Measurements from ENCODE around the gene ZFP36.

ZFP36 gene

GRCh38 chr19:39433480-39434079 is 26.9 kb downstream of the ZFP36 start:
- Histone ChIP-seq H3K9me3 (ENCODE audit: insufficient read depth, low read length) (no peaks in the 10 kb centered on the region), H3K4me1 (ENCODE audit: insufficient read depth, insufficient read length) (peaks cover 7% of the 10 kb centered on the region), H3K9ac (ENCODE audit: insufficient read length, low read depth) (peak overlapping the region; percentile 92), H3K36me3 (ENCODE audit: insufficient read depth, insufficient read length, low read length) (peaks cover 37% of the 10 kb centered on the region), H3K4me3 (ENCODE audit: insufficient read length, low read depth) (no peak overlapping the region), H3K27me3 (ENCODE audit: insufficient read depth, insufficient read length) (no peaks in the 10 kb centered on the region)
- TF ChIP-seq SUZ12 (IDR thresholded peaks at IDR 0.05; ENCODE audit: extremely low read depth, insufficient read depth, insufficient read length), result no peak
- no peak for TF ChIP-seq YY1 (IDR thresholded peaks at IDR 0.05; ENCODE audit: insufficient read depth, insufficient read length)
- no peak for TF ChIP-seq ZNF274 (IDR thresholded peaks at IDR 0.05; ENCODE audit: low read depth, low read length)
- no peak for DNase-seq (ENCODE audit: low read depth, low spot score)

- DNase-seq (ENCODE audit: low read depth, low spot score), result no peak
- no peaks in the 10 kb centered on the region for H3K9me3 ChIP-seq (ENCODE audit: insufficient read depth, low read length)
- no peaks in the 10 kb centered on the region for H3K27me3 ChIP-seq (ENCODE audit: insufficient read depth, insufficient read length)
- H3K4me1 ChIP-seq (ENCODE audit: insufficient read depth, insufficient read length), result peaks cover 4% of the 10 kb centered on the region
- peak overlapping the region; percentile 92 for H3K9ac ChIP-seq (ENCODE audit: insufficient read length, low read depth)
- H3K4me3 ChIP-seq (ENCODE audit: insufficient read length, low read depth), result peak overlapping the region; percentile 92
- H3K36me3 ChIP-seq (ENCODE audit: insufficient read depth, insufficient read length, low read length), result peaks cover 37% of the 10 kb centered on the region
- TF ChIP-seq SUZ12 (IDR thresholded peaks at IDR 0.05; ENCODE audit: extremely low read depth, insufficient read depth, insufficient read length) (no peak), YY1 (IDR thresholded peaks at IDR 0.05; ENCODE audit: insufficient read depth, insufficient read length) (no peak), ZNF274 (IDR thresholded peaks at IDR 0.05; ENCODE audit: low read depth, low read length) (no peak)
Measured at GRCh38 chr19:39434123-39435076, 27.8 kb downstream of the ZFP36 start.

DNA sequence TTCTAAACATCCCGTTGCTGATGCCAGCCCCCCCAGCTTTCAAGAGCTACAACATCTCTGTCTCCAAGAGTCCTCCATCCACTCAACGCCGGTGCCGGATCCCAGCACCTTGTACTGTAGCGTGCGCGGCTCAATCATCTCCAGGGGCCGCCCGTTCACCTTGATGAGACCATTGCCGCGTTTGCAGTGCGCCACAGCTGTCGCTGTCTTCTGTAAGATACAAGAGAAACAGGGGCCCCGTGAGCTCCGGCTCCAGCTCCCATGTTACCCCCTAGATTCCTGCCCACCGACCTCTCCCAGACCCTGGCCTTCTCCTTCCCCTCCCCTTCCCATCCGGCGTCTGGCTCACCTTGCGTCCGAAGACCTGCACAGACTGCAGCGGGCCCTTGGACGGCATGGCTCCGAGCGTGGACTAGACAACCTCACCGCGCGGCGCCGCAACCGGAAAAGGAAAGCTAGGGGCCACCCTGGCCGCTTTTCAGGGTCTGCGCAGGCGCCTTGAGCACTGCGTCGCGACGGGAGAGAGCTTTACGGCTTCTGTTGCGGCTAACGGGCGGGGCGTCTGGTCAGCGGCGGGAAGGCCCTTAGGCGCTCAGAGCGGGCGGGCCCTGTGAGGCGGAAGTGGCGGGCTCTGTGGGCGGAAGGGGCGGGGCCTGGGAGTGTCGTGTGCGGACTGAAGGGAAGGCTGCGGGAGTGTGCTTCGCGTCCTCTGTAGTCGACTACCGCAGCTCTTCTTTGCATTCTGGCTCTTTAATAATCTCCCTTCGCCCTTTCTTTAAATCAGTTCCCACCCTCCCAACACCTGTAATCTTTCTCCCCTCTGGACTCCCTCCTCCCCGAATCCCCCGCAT is 29.1 kb downstream of the ZFP36 start, which contains the start of gene RPS16:
Gene RPS16 (minus strand): TSS at position 451 of the 851 bp plus-strand sequence. CDS start 54 bp downstream, at position 397.
- TF ChIP-seq YY1 (IDR thresholded peaks at IDR 0.05; ENCODE audit: insufficient read depth, insufficient read length), result no peak
- TF ChIP-seq ZNF274 (IDR thresholded peaks at IDR 0.05; ENCODE audit: low read depth, low read length), result no peak
- TF ChIP-seq SUZ12 (IDR thresholded peaks at IDR 0.05; ENCODE audit: extremely low read depth, insufficient read depth, insufficient read length), result no peak
- H3K9ac ChIP-seq (ENCODE audit: insufficient read length, low read depth), result peak within 1 kb of the TSS; percentile 92
- peaks cover 4% of the 10 kb centered on the region for H3K4me1 ChIP-seq (ENCODE audit: insufficient read depth, insufficient read length)
- no peaks in the 10 kb centered on the region for H3K27me3 ChIP-seq (ENCODE audit: insufficient read depth, insufficient read length)
- DNase-seq (ENCODE audit: low read depth, low spot score), result peak; percentile 92
- H3K9me3 ChIP-seq (ENCODE audit: insufficient read depth, low read length), result no peaks in the 10 kb centered on the region
- peak within 1 kb of the TSS; percentile 92 for H3K4me3 ChIP-seq (ENCODE audit: insufficient read length, low read depth)
- peaks cover 37% of the 10 kb centered on the region for H3K36me3 ChIP-seq (ENCODE audit: insufficient read depth, insufficient read length, low read length)

DNA sequence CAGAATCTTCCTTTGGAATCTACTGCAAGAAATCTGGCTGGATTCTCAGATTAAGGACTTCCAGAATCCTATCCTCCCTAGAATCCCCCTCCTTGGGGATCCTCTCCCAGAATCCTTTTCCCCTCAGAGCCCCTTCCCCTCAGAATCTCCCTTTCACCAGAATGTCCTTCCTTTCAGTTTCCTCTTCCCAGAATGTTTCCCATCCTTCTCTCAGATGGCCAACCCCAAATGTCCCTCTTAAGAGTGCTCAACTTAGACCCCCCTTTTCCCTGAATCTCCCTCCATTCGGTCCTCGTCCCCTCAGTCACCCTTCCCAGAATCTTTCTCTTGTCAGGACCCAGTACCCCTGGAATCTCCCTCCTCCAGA is 29.7 kb downstream of the ZFP36 start:
- H3K9me3 ChIP-seq (ENCODE audit: insufficient read depth, low read length), result no peaks in the 10 kb centered on the region
- H3K4me1 ChIP-seq (ENCODE audit: insufficient read depth, insufficient read length), result peaks cover 4% of the 10 kb centered on the region
- peak overlapping the region; percentile 92 for H3K4me3 ChIP-seq (ENCODE audit: insufficient read length, low read depth)
- H3K36me3 ChIP-seq (ENCODE audit: insufficient read depth, insufficient read length, low read length), result peaks cover 37% of the 10 kb centered on the region
- TF ChIP-seq YY1 (IDR thresholded peaks at IDR 0.05; ENCODE audit: insufficient read depth, insufficient read length), result no peak
- no peak for TF ChIP-seq ZNF274 (IDR thresholded peaks at IDR 0.05; ENCODE audit: low read depth, low read length)
- no peak for TF ChIP-seq SUZ12 (IDR thresholded peaks at IDR 0.05; ENCODE audit: extremely low read depth, insufficient read depth, insufficient read length)
- no peak for DNase-seq (ENCODE audit: low read depth, low spot score)
- H3K9ac ChIP-seq (ENCODE audit: insufficient read length, low read depth), result peak overlapping the region; percentile 92
- H3K27me3 ChIP-seq (ENCODE audit: insufficient read depth, insufficient read length), result no peaks in the 10 kb centered on the region

- peaks cover 3% of the 10 kb centered on the region for H3K4me1 ChIP-seq (ENCODE audit: insufficient read depth, insufficient read length)
- no peak overlapping the region for H3K9ac ChIP-seq (ENCODE audit: insufficient read length, low read depth)
- DNase-seq (ENCODE audit: low read depth, low spot score), result no peak
- H3K9me3 ChIP-seq (ENCODE audit: insufficient read depth, low read length), result no peaks in the 10 kb centered on the region
- peaks cover 21% of the 10 kb centered on the region for H3K36me3 ChIP-seq (ENCODE audit: insufficient read depth, insufficient read length, low read length)
- TF ChIP-seq ZNF274 (IDR thresholded peaks at IDR 0.05; ENCODE audit: low read depth, low read length), result no peak
- TF ChIP-seq SUZ12 (IDR thresholded peaks at IDR 0.05; ENCODE audit: extremely low read depth, insufficient read depth, insufficient read length), result no peak
- TF ChIP-seq YY1 (IDR thresholded peaks at IDR 0.05; ENCODE audit: insufficient read depth, insufficient read length), result no peak
- no peak overlapping the region for H3K4me3 ChIP-seq (ENCODE audit: insufficient read length, low read depth)
- no peaks in the 10 kb centered on the region for H3K27me3 ChIP-seq (ENCODE audit: insufficient read depth, insufficient read length)
Measured at GRCh38 chr19:39438270-39438934, 31.8 kb downstream of the ZFP36 start.

DNA sequence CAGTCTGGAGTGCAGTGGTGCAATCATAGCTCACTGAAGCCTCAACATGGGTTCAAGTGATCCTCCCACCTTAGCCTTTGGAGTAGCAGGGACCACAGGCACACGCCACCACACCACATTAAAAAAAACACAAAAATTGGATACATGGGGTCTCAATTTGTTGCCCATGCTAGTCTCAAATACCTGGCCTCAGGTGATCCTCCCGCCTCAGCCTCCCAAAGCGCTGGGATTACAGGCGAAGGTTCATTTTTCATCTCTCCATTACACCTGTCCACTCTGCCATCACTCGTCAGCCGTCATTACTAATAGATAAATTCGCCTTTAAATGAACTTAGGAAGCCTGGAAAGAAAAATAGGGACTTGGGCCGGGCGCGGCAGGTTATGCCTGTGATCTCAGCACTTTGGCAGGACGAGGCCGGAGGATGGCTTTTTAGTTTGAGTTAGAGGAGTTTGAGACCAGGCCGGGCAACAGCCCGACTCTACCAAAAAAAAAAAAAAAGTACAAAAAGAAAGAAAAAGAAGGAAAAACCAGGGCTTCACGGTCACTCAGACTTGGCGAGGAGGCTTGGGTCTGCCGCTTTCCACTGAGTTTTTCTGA is 38.0 kb downstream of the ZFP36 start:
- peak overlapping the region; percentile 96 for H3K4me3 ChIP-seq (ENCODE audit: insufficient read length, low read depth)
- no peaks in the 10 kb centered on the region for H3K4me1 ChIP-seq (ENCODE audit: insufficient read depth, insufficient read length)
- TF ChIP-seq YY1 (IDR thresholded peaks at IDR 0.05; ENCODE audit: insufficient read depth, insufficient read length) (no peak), ZNF274 (IDR thresholded peaks at IDR 0.05; ENCODE audit: low read depth, low read length) (no peak), SUZ12 (IDR thresholded peaks at IDR 0.05; ENCODE audit: extremely low read depth, insufficient read depth, insufficient read length) (no peak)
- H3K9ac ChIP-seq (ENCODE audit: insufficient read length, low read depth), result peak overlapping the region; percentile 95
- peaks cover 26% of the 10 kb centered on the region for H3K36me3 ChIP-seq (ENCODE audit: insufficient read depth, insufficient read length, low read length)
- no peak for DNase-seq (ENCODE audit: low read depth, low spot score)
- no peaks in the 10 kb centered on the region for H3K9me3 ChIP-seq (ENCODE audit: insufficient read depth, low read length)
- no peaks in the 10 kb centered on the region for H3K27me3 ChIP-seq (ENCODE audit: insufficient read depth, insufficient read length)
